NOMO-1 (cell line): Measurements from ENCODE around the gene CCDC88A.
"Not testable (repeated sequence)": the region's sequence is repeated elsewhere in the genome, so short reads cannot be mapped to it uniquely, and the experiment has no call there.

Experiments used
- DNase-seq, 2 experiments: peaks; one replicate each; lab custom pipeline; 2025; ENCODE audit not compliant: unreplicated experiment in 2 of 2; lab: John Stamatoyannopoulos, UW

Gene CCDC88A

GRCh38 chr2:55419679-55420438 lies at the start of gene CCDC88A:
Gene CCDC88A, minus strand, starts transcription at chr2:55419856. Its CDS starts 777 bp downstream, at chr2:55419079.
- peak; percentile 79 to 93 for DNase-seq

- no peak for DNase-seq
Observed at GRCh38 chr2:55461679-55462078, 42.0 kb upstream of the CCDC88A start.

GRCh38 chr2:55460562-55460961 lies 40.9 kb upstream of the CCDC88A start:
- peak in 1 of 2 experiments; percentile 1 for DNase-seq

GRCh38 chr2:55459714-55460274 lies 40.1 kb upstream of the CCDC88A start:
- DNase-seq = no peak

GRCh38 chr2:55459279-55459678 lies 39.6 kb upstream of the CCDC88A start:
- DNase-seq = no peak

GRCh38 chr2:55454121-55454520 lies 34.5 kb upstream of the CCDC88A start:
- no peak for DNase-seq

- DNase-seq = no peak
Observed at GRCh38 chr2:55452879-55453278, 33.2 kb upstream of the CCDC88A start.

- DNase-seq = no peak
Observed at GRCh38 chr2:55451699-55452098, 32.0 kb upstream of the CCDC88A start.

GRCh38 chr2:55450014-55450413 lies 30.4 kb upstream of the CCDC88A start:
- not testable (repeated sequence) for DNase-seq

- not testable (repeated sequence) for DNase-seq
Observed at GRCh38 chr2:55442045-55442760, 22.5 kb upstream of the CCDC88A start.

- DNase-seq = no peak
Observed at GRCh38 chr2:55441280-55441892, 21.7 kb upstream of the CCDC88A start.

- DNase-seq = no peak
Observed at GRCh38 chr2:55439101-55439397, 19.4 kb upstream of the CCDC88A start.

- DNase-seq = no peak
Observed at GRCh38 chr2:55438391-55439100, 18.9 kb upstream of the CCDC88A start.

GRCh38 chr2:55437515-55438390 lies 18.1 kb upstream of the CCDC88A start:
- no peak for DNase-seq

- DNase-seq = peak in 1 of 2 experiments; percentile 36
Observed at GRCh38 chr2:55431982-55432627, 12.4 kb upstream of the CCDC88A start.

GRCh38 chr2:55430211-55430975 lies 10.7 kb upstream of the CCDC88A start:
- no peak for DNase-seq

GRCh38 chr2:55428258-55428657 lies 8.6 kb upstream of the CCDC88A start:
- no peak for DNase-seq

GRCh38 chr2:55425431-55425831 lies 5.8 kb upstream of the CCDC88A start:
- peak; percentile 53 to 96 for DNase-seq
